ENCODE results near the gene MALRD1. TPM values are rescaled to one million over a fixed set of nuclear protein-coding genes. Genes with fewer than 3 reads are reported as not detected.

MALRD1 gene
- total RNA-seq, 4 donors from 2014 or later: 0.33 to 7.5 (median 1.1) TPM

GRCh38 chr10:19328582-19328981 lies 280.0 kb downstream of the MALRD1 start:
- Histone ChIP-seq H3K27me3 (no peaks in the 10 kb centered on the region), H3K27ac (replicated peaks in 1 of 4) (no peak overlapping the region), H3K9me3 (no peaks in the 10 kb centered on the region), H3K4me3 (no peak overlapping the region), H3K36me3 (no peaks in the 10 kb centered on the region), H3K4me1 (no peaks in the 10 kb centered on the region)
- TF ChIP-seq POLR2AphosphoS5 (IDR thresholded peaks at IDR 0.05) (no peak), EP300 (IDR thresholded peaks at IDR 0.05) (no peak), POLR2A (IDR thresholded peaks at IDR 0.05; ENCODE audit: low read depth) (no peak), CTCF (IDR thresholded peaks at IDR 0.05) (no peak)
- DNase-seq (ENCODE audit: extremely low spot score): no peak
- intact Hi-C loops (cut with DNase I): no loop called here
- 96% methylated on average over 2 of the region's 2 CpGs for WGBS

GRCh38 chr10:19329475-19329874 lies 280.9 kb downstream of the MALRD1 start:
- no peak for TF ChIP-seq CTCF (IDR thresholded peaks at IDR 0.05)
- Histone ChIP-seq H3K4me3 (no peak overlapping the region), H3K27me3 (no peaks in the 10 kb centered on the region), H3K4me1 (no peaks in the 10 kb centered on the region), H3K27ac (replicated peaks in 1 of 4) (no peak overlapping the region), H3K36me3 (no peaks in the 10 kb centered on the region), H3K9me3 (no peaks in the 10 kb centered on the region)
- DNase-seq (ENCODE audit: extremely low spot score): no peak
- 85% methylated on average over 1 of the region's 1 CpG for WGBS
- intact Hi-C loops (cut with DNase I): no loop called here

GRCh38 chr10:19332304-19332703 lies 283.7 kb downstream of the MALRD1 start:
- Histone ChIP-seq H3K27me3 (no peaks in the 10 kb centered on the region), H3K4me1 (no peaks in the 10 kb centered on the region), H3K9me3 (no peaks in the 10 kb centered on the region), H3K27ac (replicated peaks in 1 of 4) (no peak overlapping the region), H3K4me3 (no peak overlapping the region), H3K36me3 (no peaks in the 10 kb centered on the region)
- no peak for DNase-seq (ENCODE audit: extremely low spot score)
- intact Hi-C loops (cut with DNase I): no loop called here
- TF ChIP-seq POLR2AphosphoS5 (IDR thresholded peaks at IDR 0.05) (no peak), POLR2A (IDR thresholded peaks at IDR 0.05; ENCODE audit: low read depth) (no peak), CTCF (IDR thresholded peaks at IDR 0.05) (no peak), EP300 (IDR thresholded peaks at IDR 0.05) (no peak)

GRCh38 chr10:19333631-19334030 lies 285.0 kb downstream of the MALRD1 start:
- H3K4me3 ChIP-seq: no peak overlapping the region
- intact Hi-C loops (cut with DNase I): no loop called here
- TF ChIP-seq POLR2AphosphoS5 (IDR thresholded peaks at IDR 0.05) (no peak), POLR2A (IDR thresholded peaks at IDR 0.05; ENCODE audit: low read depth) (no peak), CTCF (IDR thresholded peaks at IDR 0.05) (no peak), EP300 (IDR thresholded peaks at IDR 0.05) (no peak)
- no peaks in the 10 kb centered on the region for H3K4me1 ChIP-seq
- 91% methylated on average over 2 of the region's 2 CpGs for WGBS
- no peaks in the 10 kb centered on the region for H3K9me3 ChIP-seq
- H3K27me3 ChIP-seq: no peaks in the 10 kb centered on the region
- DNase-seq (ENCODE audit: extremely low spot score): no peak
- H3K27ac ChIP-seq (replicated peaks in 1 of 4): no peak overlapping the region
- H3K36me3 ChIP-seq: no peaks in the 10 kb centered on the region

GRCh38 chr10:19347621-19348020 lies 299.0 kb downstream of the MALRD1 start:
- TF ChIP-seq POLR2A (IDR thresholded peaks at IDR 0.05; ENCODE audit: low read depth) (no peak), EP300 (IDR thresholded peaks at IDR 0.05) (no peak)
- H3K27me3 ChIP-seq: no peaks in the 10 kb centered on the region
- H3K4me3 ChIP-seq: no peak overlapping the region
- 22% methylated on average over 2 of the region's 2 CpGs for WGBS
- H3K4me1 ChIP-seq: no peaks in the 10 kb centered on the region
- no peaks in the 10 kb centered on the region for H3K36me3 ChIP-seq
- H3K27ac ChIP-seq (replicated peaks in 1 of 4): no peak overlapping the region
- no peak for DNase-seq (ENCODE audit: extremely low spot score)
- intact Hi-C loops (cut with DNase I): no loop called here
- H3K9me3 ChIP-seq: no peaks in the 10 kb centered on the region
